Smooth muscle cell (in vitro differentiated cells): ENCODE measurements around the gene PDE1C. TPM values are rescaled to one million over a fixed set of nuclear protein-coding genes. Genes with fewer than 3 reads are reported as not detected.

Source experiments
- DNase-seq: peaks from one replicate; lab custom pipeline; 2025; ENCODE audit not compliant: unreplicated experiment; lab: John Stamatoyannopoulos, UW
- H2AFZ ChIP-seq: fragments of 200-600 bp; sonication (generic); 2 replicates; pipeline ENCODE4 v1.6.0; 2016; ENCODE audit warnings: antibody characterized with exemption, low read depth, mild to moderate bottlenecking
- H3F3A ChIP-seq: fragments of 200-600 bp; sonication (generic); 2 replicates; pipeline ENCODE4 v1.6.0; 2017; ENCODE audit warnings: antibody characterized with exemption, low read depth
- H3K27ac ChIP-seq: fragments of 200-600 bp; sonication (generic); 2 replicates; pipeline ENCODE4 v1.5.1; 2016; ENCODE audit warnings: low read depth, mild to moderate bottlenecking
- H3K27me3 ChIP-seq: fragments of 200-600 bp; sonication (generic); 2 replicates; pipeline ENCODE4 v1.6.1; 2016; ENCODE audit warnings: low read depth, mild to moderate bottlenecking
- H3K36me3 ChIP-seq: fragments of 200-600 bp; sonication (generic); 2 replicates; pipeline ENCODE4 v1.5.1; 2016; ENCODE audit warnings: low read depth
- H3K4me1 ChIP-seq: fragments of 200-600 bp; sonication (generic); 2 replicates; pipeline ENCODE4 v1.5.1; 2016; ENCODE audit warnings: low read depth
- H3K4me2 ChIP-seq: fragments of 200-600 bp; sonication (generic); 2 replicates; pipeline ENCODE4 v1.6.0; 2016; ENCODE audit warnings: mild to moderate bottlenecking
- H3K4me3 ChIP-seq: fragments of 200-600 bp; sonication (generic); 2 replicates; pipeline ENCODE4 v1.5.1; 2016; ENCODE audit warnings: mild to moderate bottlenecking
- H3K79me2 ChIP-seq: fragments of 200-600 bp; sonication (generic); 2 replicates; pipeline ENCODE4 v1.6.0; 2016; ENCODE audit warnings: low read depth, mild to moderate bottlenecking
- H3K9ac ChIP-seq: fragments of 200-600 bp; sonication (generic); 2 replicates; pipeline ENCODE4 v1.6.0; 2016; ENCODE audit warnings: low read depth
- H3K9me3 ChIP-seq: fragments of 200-600 bp; sonication (generic); replicated peaks from 2 replicates; pipeline ENCODE4 v1.5.1; 2016; ENCODE audit warnings: low read depth
- H4K20me1 ChIP-seq: fragments of 200-600 bp; sonication (generic); 2 replicates; pipeline ENCODE4 v1.6.0; 2016; ENCODE audit warnings: low read depth
- CTCF ChIP-seq: fragments of 200-600 bp; sonication (generic); IDR thresholded peaks from 2 replicates; pipeline ENCODE4 v1.5.1; 2017; ENCODE audit warnings: borderline replicate concordance, mild to moderate bottlenecking, antibody characterized with exemption; ENCODE audit not compliant: insufficient read depth, poor library complexity, severe bottlenecking
- WGBS: methylation state at CpG from one replicate; pipeline ENCODE4 v1.1.7; 2016; ENCODE audit warnings: low lambda C conversion rate; 5-methylcytosine and 5-hydroxymethylcytosine counted together
- polyA plus RNA-seq: library from polyadenylated mRNA; unstranded; fragments of >200 nt; fragmentation: Nextera tagmentation; extraction: Ambion mirVana; gene quantifications from 2 replicates; pipeline ENCODE4 v1.2.1, GENCODE V29; 2016
- total RNA-seq: library from RNA; depleted of rRNA; stranded (reverse); fragments of >200 nt; gene quantifications from 2 replicates; pipeline ENCODE4 v1.2.3, GENCODE V29; 2014

PDE1C gene
- total and polyA plus RNA-seq, 2 experiments from 2014 or later, result 1.2 to 6.9 TPM

- Histone ChIP-seq H3K27me3 (no peaks in the 10 kb centered on the region), H3K36me3 (no peaks in the 10 kb centered on the region), H3K4me2 (peak overlapping the region; percentile 43), H2AFZ (peak overlapping the region; percentile 47), H3K9ac (no peak overlapping the region), H3K4me3 (no peak overlapping the region), H4K20me1 (no peaks in the 10 kb centered on the region), H3F3A (no peaks in the 10 kb centered on the region), H3K27ac (peak overlapping the region; percentile 16), H3K9me3 (no peaks in the 10 kb centered on the region), H3K4me1 (no peaks in the 10 kb centered on the region), H3K79me2 (no peaks in the 10 kb centered on the region)
- 43% methylated on average over 5 of the region's 5 CpGs for WGBS
- TF ChIP-seq CTCF, result no peak
- DNase-seq, result no peak
Measured at GRCh38 chr7:31986878-31987518, 83.2 kb downstream of the PDE1C start.

GRCh38 chr7:31982962-31983361 is 87.2 kb downstream of the PDE1C start:
- no peak overlapping the region for H3K4me2 ChIP-seq
- H3K27ac ChIP-seq, result no peak overlapping the region
- no peak for TF ChIP-seq CTCF
- no peak overlapping the region for H3K9ac ChIP-seq
- no peaks in the 10 kb centered on the region for H3K27me3 ChIP-seq
- no peaks in the 10 kb centered on the region for H3K79me2 ChIP-seq
- H3K9me3 ChIP-seq, result no peaks in the 10 kb centered on the region
- WGBS, result 69% methylated on average over 1 of the region's 1 CpG
- no peak overlapping the region for H2AFZ ChIP-seq
- H3F3A ChIP-seq, result no peaks in the 10 kb centered on the region
- no peak for DNase-seq
- H4K20me1 ChIP-seq, result no peaks in the 10 kb centered on the region
- H3K4me1 ChIP-seq, result no peaks in the 10 kb centered on the region
- H3K36me3 ChIP-seq, result no peaks in the 10 kb centered on the region
- no peak overlapping the region for H3K4me3 ChIP-seq

GRCh38 chr7:31981874-31982390 is 88.3 kb downstream of the PDE1C start:
- Histone ChIP-seq H3K79me2 (no peaks in the 10 kb centered on the region), H3K4me2 (no peak overlapping the region), H3K9me3 (no peaks in the 10 kb centered on the region), H3K27me3 (no peaks in the 10 kb centered on the region), H3K4me3 (no peak overlapping the region), H4K20me1 (no peaks in the 10 kb centered on the region), H3K4me1 (no peaks in the 10 kb centered on the region), H3K36me3 (no peaks in the 10 kb centered on the region), H3K27ac (no peak overlapping the region), H3F3A (no peaks in the 10 kb centered on the region), H2AFZ (no peak overlapping the region), H3K9ac (no peak overlapping the region)
- WGBS, result 88% methylated on average over 6 of the region's 6 CpGs
- TF ChIP-seq CTCF, result no peak
- no peak for DNase-seq
